ENCODE results near the gene RTN4R. TPM values are rescaled to one million over a fixed set of nuclear protein-coding genes. Genes with fewer than 3 reads are reported as not detected.
"Not testable (repeated sequence)": the region's sequence is repeated elsewhere in the genome, so short reads cannot be mapped to it uniquely, and the experiment has no call there.

The RTN4R gene
- 1 to 10 TPM; 2.5 to 6.9 (median 3.6) TPM for total RNA-seq

DNA sequence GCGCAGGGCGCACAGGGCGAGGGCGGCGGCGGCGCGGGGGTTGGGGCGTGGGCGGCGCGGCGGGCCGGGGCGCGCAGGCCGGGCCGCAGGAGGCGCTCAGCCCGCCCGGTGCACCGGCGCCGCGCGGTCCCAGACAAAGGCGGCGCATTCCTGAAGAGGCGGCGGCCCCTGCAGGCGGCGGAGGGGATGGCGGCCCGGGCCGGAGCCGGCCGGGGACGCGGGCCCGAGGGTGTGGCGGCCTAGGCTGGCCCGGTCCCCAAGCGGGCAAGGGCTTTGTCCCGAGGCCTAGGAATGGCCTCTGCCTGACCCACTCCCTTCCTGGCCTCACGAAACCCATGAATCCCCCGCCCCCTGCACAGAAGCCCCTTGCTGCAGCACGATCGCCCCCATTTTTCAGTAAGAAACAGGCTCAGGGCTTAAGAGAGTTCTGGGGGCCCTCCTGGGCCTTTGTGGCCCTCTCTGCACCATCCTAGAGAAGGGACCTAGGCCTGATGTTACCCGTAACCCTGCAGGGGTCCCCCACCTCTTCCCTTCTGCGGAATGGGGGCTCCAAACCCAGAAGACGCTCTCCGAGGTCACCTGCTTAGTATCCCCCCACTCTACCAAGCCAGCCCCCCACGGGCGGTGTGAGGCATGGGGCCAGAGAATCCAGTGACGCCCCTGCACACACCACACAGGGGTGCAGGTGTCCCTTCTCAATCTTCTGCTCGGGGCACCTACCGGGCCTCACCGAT, at the start of gene RTN4R:
RTN4R (minus strand) TSS at position 40 of the 734 bp plus-strand sequence. CDS start 226 bp downstream, outside the sequence.
- H3K9me3 ChIP-seq: no peaks in the 10 kb centered on the region
- 64 to 67% methylated on average over 3 to 11 of the region's 58 CpGs for WGBS, 2 donors
- peak within 1 kb of the TSS; percentile 19 to 59 (median 37) for H3K4me3 ChIP-seq
- H3K4me1 ChIP-seq: peaks cover 0 to 29% (median 8%) of the 10 kb centered on the region in 4 donors
- peak within 1 kb of the TSS; percentile 26 to 79 (median 50) for H3K27ac ChIP-seq
- TF ChIP-seq, protein P1, sequence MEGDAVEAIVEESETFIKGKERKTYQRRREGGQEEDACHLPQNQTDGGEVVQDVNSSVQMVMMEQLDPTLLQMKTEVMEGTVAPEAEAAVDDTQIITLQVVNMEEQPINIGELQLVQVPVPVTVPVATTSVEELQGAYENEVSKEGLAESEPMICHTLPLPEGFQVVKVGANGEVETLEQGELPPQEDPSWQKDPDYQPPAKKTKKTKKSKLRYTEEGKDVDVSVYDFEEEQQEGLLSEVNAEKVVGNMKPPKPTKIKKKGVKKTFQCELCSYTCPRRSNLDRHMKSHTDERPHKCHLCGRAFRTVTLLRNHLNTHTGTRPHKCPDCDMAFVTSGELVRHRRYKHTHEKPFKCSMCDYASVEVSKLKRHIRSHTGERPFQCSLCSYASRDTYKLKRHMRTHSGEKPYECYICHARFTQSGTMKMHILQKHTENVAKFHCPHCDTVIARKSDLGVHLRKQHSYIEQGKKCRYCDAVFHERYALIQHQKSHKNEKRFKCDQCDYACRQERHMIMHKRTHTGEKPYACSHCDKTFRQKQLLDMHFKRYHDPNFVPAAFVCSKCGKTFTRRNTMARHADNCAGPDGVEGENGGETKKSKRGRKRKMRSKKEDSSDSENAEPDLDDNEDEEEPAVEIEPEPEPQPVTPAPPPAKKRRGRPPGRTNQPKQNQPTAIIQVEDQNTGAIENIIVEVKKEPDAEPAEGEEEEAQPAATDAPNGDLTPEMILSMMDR (IDR thresholded peaks at IDR 0.05): peak; percentile 63 to 89 (median 77)
- TF ChIP-seq POLR2A (IDR thresholded peaks at IDR 0.05): no peak
- peak in 1 of 2 donors; percentile 25 for DNase-seq (ENCODE audit: low spot score in 2 of 2)
- no peaks in the 10 kb centered on the region for H3K36me3 ChIP-seq
- H3K27me3 ChIP-seq: peaks cover 0 to 19% of the 10 kb centered on the region in 2 donors

DNA sequence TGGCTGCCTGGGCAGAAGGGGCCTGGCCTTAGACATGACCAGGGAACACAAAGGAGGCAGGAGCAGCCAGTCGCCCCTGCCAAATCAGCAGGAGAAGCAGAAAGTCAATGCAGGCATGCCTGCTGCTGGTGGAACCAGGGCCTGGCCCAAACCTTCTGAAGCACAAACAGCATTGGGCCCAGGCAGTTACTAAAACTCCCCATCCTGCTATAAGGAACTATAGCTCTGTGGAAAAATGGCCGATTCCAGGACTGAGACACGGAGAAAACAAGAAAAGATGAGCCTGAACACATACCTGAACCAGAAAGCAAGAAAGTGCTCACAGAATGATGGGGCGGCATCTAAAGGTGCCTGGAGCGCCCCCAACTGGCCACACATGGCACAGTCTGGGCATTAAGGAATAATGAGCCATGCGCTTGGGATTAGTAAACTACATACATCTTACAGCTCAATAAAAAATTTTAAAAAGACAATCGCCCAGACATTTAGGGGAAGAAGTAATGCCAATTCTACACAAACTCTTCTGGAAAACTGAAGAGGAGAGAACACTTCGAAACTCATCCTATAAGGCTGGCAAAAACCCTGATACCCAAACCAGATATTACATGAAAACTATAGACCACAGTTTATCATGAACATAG, 49.4 kb upstream of the RTN4R start:
- peaks cover 0 to 28% (median 0%) of the 10 kb centered on the region in 3 donors for H3K36me3 ChIP-seq
- not testable (repeated sequence) for H3K4me3 ChIP-seq; H3K27me3 ChIP-seq; DNase-seq (ENCODE audit: low spot score in 2 of 2); H3K27ac ChIP-seq; H3K9me3 ChIP-seq
- peaks cover 0 to 43% (median 16%) of the 10 kb centered on the region in 4 donors for H3K4me1 ChIP-seq
- TF ChIP-seq, protein P1 (IDR thresholded peaks at IDR 0.05): peak in 2 of 5 experiments; percentile 19 to 41
- WGBS, 2 donors: 50% methylated on average over 8 of the region's 8 CpGs

DNA sequence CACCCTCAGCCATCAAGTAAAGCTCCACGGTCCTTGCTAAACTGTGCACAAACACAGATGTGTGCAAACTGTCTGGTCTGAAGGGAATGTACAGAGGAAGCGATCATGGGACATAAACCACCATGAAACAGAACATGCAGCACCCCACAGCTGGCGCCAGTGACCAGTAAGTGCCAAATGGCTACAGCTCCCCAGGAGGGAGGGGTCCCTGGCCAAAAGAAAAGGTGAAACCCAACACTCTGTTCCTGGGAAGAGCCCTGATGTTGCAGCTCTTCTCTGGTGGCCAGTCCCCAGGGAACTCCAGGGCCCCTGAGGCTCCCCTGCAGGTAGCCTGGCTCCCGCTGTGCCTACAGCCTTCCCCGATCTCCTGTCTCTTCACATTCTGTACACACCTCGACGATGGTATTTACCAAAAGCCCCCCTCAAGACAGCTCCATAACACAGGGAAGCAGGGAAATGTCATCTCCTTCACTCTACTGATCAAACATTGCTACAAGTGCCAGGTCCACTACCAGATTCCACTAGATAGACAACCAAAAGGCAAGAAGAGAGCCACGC, 48.8 kb upstream of the RTN4R start:
- DNase-seq (ENCODE audit: low spot score in 2 of 2): no peak
- Histone ChIP-seq H3K27ac (no peak overlapping the region), H3K27me3 (no peaks in the 10 kb centered on the region), H3K36me3 (peaks cover 0 to 30% (median 0%) of the 10 kb centered on the region in 3 donors), H3K4me3 (no peak overlapping the region), H3K4me1 (peaks cover 0 to 43% (median 16%) of the 10 kb centered on the region in 4 donors), H3K9me3 (no peaks in the 10 kb centered on the region)
- TF ChIP-seq, protein P1 (IDR thresholded peaks at IDR 0.05): no peak
- TF ChIP-seq EP300 (IDR thresholded peaks at IDR 0.05) (no peak), POLR2A (IDR thresholded peaks at IDR 0.05) (no peak)
- WGBS, 2 donors: 85 to 93% methylated on average over 7 to 8 of the region's 8 CpGs

- Histone ChIP-seq H3K36me3 (peaks cover 0 to 30% (median 0%) of the 10 kb centered on the region in 3 donors), H3K9me3 (no peaks in the 10 kb centered on the region), H3K4me3 (no peak overlapping the region), H3K4me1 (peaks cover 0 to 41% (median 15%) of the 10 kb centered on the region in 4 donors), H3K27me3 (no peaks in the 10 kb centered on the region), H3K27ac (no peak overlapping the region)
- no peak for TF ChIP-seq EP300 (IDR thresholded peaks at IDR 0.05)
- no peak for TF ChIP-seq POLR2A (IDR thresholded peaks at IDR 0.05)
- TF ChIP-seq, protein P1 (IDR thresholded peaks at IDR 0.05): no peak
- peak in 1 of 2 donors; percentile 2 for DNase-seq (ENCODE audit: low spot score in 2 of 2)
- 92 to 100% methylated on average over 2 to 10 of the region's 12 CpGs for WGBS, 2 donors
These were observed 48.2 kb upstream of the RTN4R start for GRCh38 chr22:20316217-20316843.

Data from tibial nerve (tissue), 4 donors.